IMR-90 (cell line): ENCODE results near the gene ERVH48-1. TPM values are rescaled to one million over a fixed set of nuclear protein-coding genes. Genes with fewer than 3 reads are reported as not detected.

Experiments used
- ATAC-seq: fragments of 200-7000 bp; cut with Tn5 transposase; 2 replicates; pipeline ENCODE4 v1.9.1; 2020; ENCODE audit warnings: low read depth, mild to moderate bottlenecking, moderate library complexity
- BruUV-seq: library from RNA; stranded (reverse); fragments of 400-500 nt; replicated peaks from 2 replicates; lab custom pipeline; 2021; lab: Mats Ljungman, UMichigan
- CTCF ChIA-PET: fragments of 300-600 bp; formaldehyde crosslinking; extraction: SDS; loops from one replicate; lab custom pipeline; 2021; ENCODE audit warnings: antibody characterized with exemption; lab: Yijun Ruan, JAX
- POLR2A ChIA-PET: fragments of 300-600 bp; sonication (Branson Sonifier 250); formaldehyde crosslinking; loops from one replicate; lab custom pipeline; 2022; ENCODE audit warnings: antibody characterized with exemption; ENCODE audit not compliant: unreplicated experiment; lab: Charles Lee
- DNase-seq: peaks from one replicate; pipeline ENCODE4 v3.0.0; 2013
- H2AFZ ChIP-seq: replicated peaks from 2 replicates; pipeline ENCODE3; 2013; ENCODE audit warnings: low read length, mild to moderate bottlenecking; ENCODE audit not compliant: poor library complexity
- H2AK5ac ChIP-seq: 2 replicates; pipeline ENCODE4 v1.6.1; 2013; ENCODE audit warnings: low read depth, low read length, inconsistent platforms
- H2AK9ac ChIP-seq: replicated peaks from 2 replicates; pipeline ENCODE3; 2013; ENCODE audit warnings: mild to moderate bottlenecking, low read depth, low read length, moderate library complexity; ENCODE audit not compliant: poor library complexity
- H2BK120ac ChIP-seq: 2 replicates; pipeline ENCODE4 v1.6.1; 2013; ENCODE audit warnings: low read depth, low read length, inconsistent platforms
- H2BK15ac ChIP-seq: 3 replicates; pipeline ENCODE4 v1.6.1; 2013; ENCODE audit warnings: low read depth, low read length, inconsistent platforms
- H2BK20ac ChIP-seq: 2 replicates; pipeline ENCODE4 v1.6.1; 2013; ENCODE audit warnings: low read depth, mild to moderate bottlenecking, inconsistent platforms, low read length, moderate library complexity
- H2BK5ac ChIP-seq: 2 replicates; pipeline ENCODE4 v1.6.1; 2013; ENCODE audit warnings: mild to moderate bottlenecking, low read depth, low read length, inconsistent platforms; ENCODE audit not compliant: poor library complexity, severe bottlenecking
- H3K14ac ChIP-seq: replicated peaks from 2 replicates; pipeline ENCODE4 v1.6.1; 2013; ENCODE audit warnings: low read depth, low read length, inconsistent platforms
- H3K18ac ChIP-seq: 2 replicates; pipeline ENCODE4 v1.6.1; 2013; ENCODE audit warnings: low read depth, low read length, control low read depth
- H3K23ac ChIP-seq: 2 replicates; pipeline ENCODE4 v1.6.1; 2013; ENCODE audit warnings: low read depth, low read length, inconsistent platforms
- H3K27ac ChIP-seq: 2 replicates; pipeline ENCODE4 v1.5.1; 2013; ENCODE audit warnings: mild to moderate bottlenecking, control low read depth, low read length; ENCODE audit not compliant: insufficient read depth
- H3K27me3 ChIP-seq: 2 replicates; pipeline ENCODE4 v1.6.1; 2013; ENCODE audit warnings: low read length; ENCODE audit not compliant: control insufficient read depth, insufficient read depth
- H3K36me3 ChIP-seq: 2 replicates; pipeline ENCODE4 v1.6.1; 2013; ENCODE audit warnings: low read length, mixed read lengths; ENCODE audit not compliant: control insufficient read depth, insufficient read depth
- H3K4ac ChIP-seq: 2 replicates; pipeline ENCODE4 v1.6.1; 2013; ENCODE audit warnings: low read depth, low read length, inconsistent platforms
- H3K4me1 ChIP-seq: 2 replicates; pipeline ENCODE4 v1.6.1; 2013; ENCODE audit warnings: low read length, mixed read lengths; ENCODE audit not compliant: control insufficient read depth, insufficient read depth
- H3K4me2 ChIP-seq: 2 replicates; pipeline ENCODE4 v1.6.1; 2013; ENCODE audit warnings: low read depth, mild to moderate bottlenecking, control low read depth, low read length, moderate library complexity
- H3K4me3 ChIP-seq: 2 replicates; pipeline ENCODE4 v1.5.1; 2013; ENCODE audit warnings: low read depth, mild to moderate bottlenecking, control low read depth, low read length, moderate library complexity; ENCODE audit not compliant: insufficient read depth
- H3K56ac ChIP-seq: 2 replicates; pipeline ENCODE4 v1.6.1; 2013; ENCODE audit warnings: low read length, inconsistent platforms; ENCODE audit not compliant: insufficient read depth; ENCODE audit errors: extremely low read depth
- H3K79me1 ChIP-seq, 2 experiments: 2 replicates each; pipeline ENCODE4 v1.6.1; 2013; ENCODE audit warnings: low read length in 2 of 2, inconsistent platforms in 1 of 2, low read depth in 1 of 2
- H3K9ac ChIP-seq: 2 replicates; pipeline ENCODE4 v1.6.1; 2013; ENCODE audit warnings: low read depth, low read length, control low read depth
- H3K9me1 ChIP-seq: 2 replicates; pipeline ENCODE4 v1.6.1; 2013; ENCODE audit warnings: low read length, inconsistent platforms; ENCODE audit not compliant: insufficient read depth
- H3K9me3 ChIP-seq: 2 replicates; pipeline ENCODE4 v1.6.1; 2013; ENCODE audit warnings: low read length; ENCODE audit not compliant: control insufficient read depth, insufficient read depth
- H4K20me1 ChIP-seq: 2 replicates; pipeline ENCODE4 v1.6.1; 2013; ENCODE audit warnings: low read length, inconsistent platforms; ENCODE audit not compliant: insufficient read depth
- H4K5ac ChIP-seq: 2 replicates; pipeline ENCODE4 v1.6.1; 2013; ENCODE audit warnings: mild to moderate bottlenecking, low read depth, low read length, control low read depth
- H4K8ac ChIP-seq, 2 experiments: 2 replicates each; pipeline ENCODE4 v1.6.1; 2013; ENCODE audit warnings: low read depth in 2 of 2, low read length in 2 of 2, control low read depth in 1 of 2, inconsistent platforms in 1 of 2
- H4K91ac ChIP-seq: 2 replicates; pipeline ENCODE4 v1.6.1; 2013; ENCODE audit warnings: low read depth, low read length, inconsistent platforms; ENCODE audit not compliant: insufficient read depth
- BHLHE40 ChIP-seq: fragments of 150-350 bp; IDR thresholded peaks from 2 replicates; pipeline ENCODE4 v1.6.1; 2016; ENCODE audit warnings: mild to moderate bottlenecking, low read depth, low read length
- CHD1 ChIP-seq: IDR thresholded peaks from 2 replicates; pipeline ENCODE4 v1.6.1; 2012; ENCODE audit warnings: low read depth, low read length, improper control_type of control experiment
- FOS ChIP-seq: fragments of 150-350 bp; IDR thresholded peaks from 2 replicates; pipeline ENCODE4 v1.6.1; 2016; ENCODE audit warnings: low read depth, low read length
- MAFK ChIP-seq: IDR thresholded peaks from 2 replicates; pipeline ENCODE4 v1.6.1; 2012; ENCODE audit warnings: low read depth, low read length, improper control_type of control experiment
- MXI1 ChIP-seq: IDR thresholded peaks from 2 replicates; pipeline ENCODE4 v1.6.1; 2012; ENCODE audit warnings: low read depth, mild to moderate bottlenecking, low read length, moderate library complexity, borderline replicate concordance
- NFE2L2 ChIP-seq: fragments of 150-350 bp; IDR thresholded peaks from 2 replicates; pipeline ENCODE4 v1.6.1; 2016; ENCODE audit warnings: low read depth, mild to moderate bottlenecking, low read length
- POLR2A ChIP-seq: IDR thresholded peaks from 2 replicates; pipeline ENCODE4 v1.6.1; 2012; ENCODE audit warnings: mild to moderate bottlenecking, low read depth, low read length
- SMC3 ChIP-seq: fragments of 150-350 bp; IDR thresholded peaks from 2 replicates; pipeline ENCODE4 v1.6.1; 2016; ENCODE audit warnings: low read depth, mild to moderate bottlenecking, antibody characterized with exemption, low read length, moderate library complexity
- WGBS, 2 experiments: methylation state at CpG; one replicate each; pipeline versions ENCODE4 v1.1.5 to v1.1.7; 2013; ENCODE audit warnings: missing lambda C conversion rate in 2 of 2; ENCODE audit not compliant: insufficient read length in 1 of 2; ENCODE audit errors: extremely low coverage in 2 of 2; 5-methylcytosine and 5-hydroxymethylcytosine counted together
- dilution Hi-C: fragments of 300-500 bp; cut with HindIII; formaldehyde crosslinking; loops from one replicate; pipeline ENCODE4 v1.14.3; 2018; ENCODE audit warnings: low sequenced_read_pairs; ENCODE audit not compliant: unreplicated experiment
- in situ Hi-C: fragments of 300-500 bp; cut with MboI; formaldehyde crosslinking; loops from 3 replicates; pipeline ENCODE4 v1.14.3; 2019; ENCODE audit warnings: low sequenced_read_pairs, inconsistent platforms, mixed read lengths
- intact Hi-C: fragments of 100-400 bp; cut with micrococcal nuclease; formaldehyde crosslinking; loops from 2 replicates; pipeline ENCODE4 v1.10.0; 2022
- polyA plus RNA-seq, 3 experiments: library from polyadenylated mRNA; depleted of rRNA; stranded (reverse); fragments of >200 nt; gene quantifications; 2 replicates each; pipeline ENCODE4 v1.2.3, GENCODE V29; 2012; ENCODE audit warnings: low replicate concordance in 1 of 3
- total RNA-seq: library from RNA; depleted of rRNA; stranded (reverse); fragments of >200 nt; gene quantifications from 2 replicates; pipeline ENCODE4 v1.2.3, GENCODE V29; 2012
- TF ChIP-seq, protein P1 (sequence below): fragments of 150-350 bp; IDR thresholded peaks from 2 replicates; pipeline ENCODE4 v1.6.1; 2016; ENCODE audit warnings: low read depth, mild to moderate bottlenecking, low read length, moderate library complexity, borderline replicate concordance
- TF ChIP-seq, protein P2 (sequence below): conservative IDR thresholded peaks from 2 replicates; pipeline ENCODE4 v1.5.1; 2012; ENCODE audit warnings: mild to moderate bottlenecking, low read depth, low read length, improper control_type of control experiment

ERVH48-1 gene
- total and polyA plus RNA-seq, 2 of the 4 experiments (the other 2 are of a cell fraction) = under 0.01 TPM; not detected in 1

- no peak; the same call in 1 of the 2 replicates for ATAC-seq
- Histone ChIP-seq H3K9me3 (no peaks in the 10 kb centered on the region), H4K91ac (no peak overlapping the region), H3K14ac (no peak overlapping the region), H3K36me3 (peaks cover 51% of the 10 kb centered on the region), H3K4me2 (no peak overlapping the region), H4K20me1 (peaks cover 46% of the 10 kb centered on the region), H3K79me1 (peaks cover 24 to 54% of the 10 kb centered on the region in 2 experiments), H2BK120ac (no peak overlapping the region), H2AK5ac (no peak overlapping the region), H4K5ac (no peak overlapping the region), H3K27ac (no peak overlapping the region), H3K18ac (no peak overlapping the region), H3K56ac (no peak overlapping the region), H2AK9ac (no peak overlapping the region), H3K27me3 (no peaks in the 10 kb centered on the region), H3K9ac (no peak overlapping the region), H2BK5ac (no peak overlapping the region), H2BK20ac (no peak overlapping the region), H3K4me1 (no peaks in the 10 kb centered on the region), H2BK15ac (no peak overlapping the region), H4K8ac (no peak overlapping the region), H2AFZ (no peak overlapping the region), H3K4me3 (no peak overlapping the region), H3K9me1 (no peaks in the 10 kb centered on the region; the same call in 1 of the 2 replicates), H3K4ac (no peak overlapping the region), H3K23ac (no peak overlapping the region)
- no peak for DNase-seq
- 94% methylated on average over 6 of the region's 10 CpGs; no CpG with 5 or more reads in 1 of the 2 experiments for WGBS, 2 experiments
- intact Hi-C loops (no loop called here), dilution Hi-C loops (no loop called here), in situ Hi-C loops (loop anchor here (25.0 kb wide), 1 partner anchor 106 kb away; no protein-coding TSS in a partner anchor)
- ChIA-PET CTCF (no interaction called here), POLR2A (no interaction called here)
- BruUV-seq = no TSS peak
- TF ChIP-seq CHD1 (no peak), MAFK (no peak), FOS (no peak), POLR2A (no peak), MXI1 (no peak), NFE2L2 (no peak), BHLHE40 (no peak), SMC3 (no peak)
- TF ChIP-seq, protein P1, sequence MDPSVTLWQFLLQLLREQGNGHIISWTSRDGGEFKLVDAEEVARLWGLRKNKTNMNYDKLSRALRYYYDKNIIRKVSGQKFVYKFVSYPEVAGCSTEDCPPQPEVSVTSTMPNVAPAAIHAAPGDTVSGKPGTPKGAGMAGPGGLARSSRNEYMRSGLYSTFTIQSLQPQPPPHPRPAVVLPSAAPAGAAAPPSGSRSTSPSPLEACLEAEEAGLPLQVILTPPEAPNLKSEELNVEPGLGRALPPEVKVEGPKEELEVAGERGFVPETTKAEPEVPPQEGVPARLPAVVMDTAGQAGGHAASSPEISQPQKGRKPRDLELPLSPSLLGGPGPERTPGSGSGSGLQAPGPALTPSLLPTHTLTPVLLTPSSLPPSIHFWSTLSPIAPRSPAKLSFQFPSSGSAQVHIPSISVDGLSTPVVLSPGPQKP = no peak
- TF ChIP-seq, protein P2, sequence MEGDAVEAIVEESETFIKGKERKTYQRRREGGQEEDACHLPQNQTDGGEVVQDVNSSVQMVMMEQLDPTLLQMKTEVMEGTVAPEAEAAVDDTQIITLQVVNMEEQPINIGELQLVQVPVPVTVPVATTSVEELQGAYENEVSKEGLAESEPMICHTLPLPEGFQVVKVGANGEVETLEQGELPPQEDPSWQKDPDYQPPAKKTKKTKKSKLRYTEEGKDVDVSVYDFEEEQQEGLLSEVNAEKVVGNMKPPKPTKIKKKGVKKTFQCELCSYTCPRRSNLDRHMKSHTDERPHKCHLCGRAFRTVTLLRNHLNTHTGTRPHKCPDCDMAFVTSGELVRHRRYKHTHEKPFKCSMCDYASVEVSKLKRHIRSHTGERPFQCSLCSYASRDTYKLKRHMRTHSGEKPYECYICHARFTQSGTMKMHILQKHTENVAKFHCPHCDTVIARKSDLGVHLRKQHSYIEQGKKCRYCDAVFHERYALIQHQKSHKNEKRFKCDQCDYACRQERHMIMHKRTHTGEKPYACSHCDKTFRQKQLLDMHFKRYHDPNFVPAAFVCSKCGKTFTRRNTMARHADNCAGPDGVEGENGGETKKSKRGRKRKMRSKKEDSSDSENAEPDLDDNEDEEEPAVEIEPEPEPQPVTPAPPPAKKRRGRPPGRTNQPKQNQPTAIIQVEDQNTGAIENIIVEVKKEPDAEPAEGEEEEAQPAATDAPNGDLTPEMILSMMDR = no peak
These were observed 57.2 kb downstream of the ERVH48-1 start for GRCh38 chr21:42868196-42868595.
